Measurements from ENCODE around the gene AIP. TPM values are rescaled to one million over a fixed set of nuclear protein-coding genes. Genes with fewer than 3 reads are reported as not detected.

Gene AIP
- total and polyA plus RNA-seq, 2 donors (not counting 3 experiments of a cell fraction or from before 2014, with no cell fraction given) = 46.3 to 114 TPM

DNA sequence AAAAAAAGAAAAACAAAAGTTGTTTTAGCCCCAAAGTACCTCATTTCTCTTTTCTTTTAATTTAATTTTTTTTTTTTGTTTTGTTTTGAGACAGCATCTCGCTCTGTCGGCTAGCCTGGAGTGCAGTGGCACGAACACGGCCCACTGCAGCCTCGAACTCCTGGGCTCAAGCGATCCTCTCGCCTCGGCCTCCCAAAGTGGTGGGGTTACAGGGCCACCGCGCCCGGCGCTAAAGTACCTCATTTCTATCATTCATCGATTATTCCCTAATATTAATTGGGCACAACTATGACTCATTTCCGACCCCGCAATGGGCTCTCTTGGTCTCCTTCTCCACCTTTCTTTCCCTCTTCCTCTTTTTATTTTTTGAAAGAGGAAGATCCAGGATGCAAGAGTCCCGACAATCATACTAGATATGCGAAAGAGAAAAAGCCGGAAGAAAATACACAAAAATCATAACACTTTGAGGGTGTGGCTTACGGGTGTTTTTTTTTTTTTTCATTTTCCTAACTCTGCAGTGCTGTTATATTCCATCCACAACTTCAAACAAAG is 475 bp upstream of the AIP start:
- H3K9me3 ChIP-seq (replicated peaks; ENCODE audit: control insufficient read depth, insufficient read depth, low read length) = no peaks in the 10 kb centered on the region
- H3K27ac ChIP-seq (ENCODE audit: insufficient read depth, low read depth, low read length) = peak overlapping the region; percentile 40
- DNase-seq (ENCODE audit: low read depth, low spot score) (no peak), FAIRE-seq (no peak)
- H3K4me1 ChIP-seq (ENCODE audit: control insufficient read depth, extremely low read depth, insufficient read depth, low read length) = no peaks in the 10 kb centered on the region
- intact Hi-C loops (cut with micrococcal nuclease) (no loop called here), dilution Hi-C loops (cut with MboI; ENCODE audit: extremely low pct_ligation_motif_present, low sequenced_read_pairs) (no loop called here)
- peak overlapping the region; percentile 59 for H2AFZ ChIP-seq (ENCODE audit: low read depth, low read length)
- no peaks in the 10 kb centered on the region for H3K79me2 ChIP-seq (ENCODE audit: control insufficient read depth, insufficient read depth, low read length)
- H3K36me3 ChIP-seq (ENCODE audit: control insufficient read depth in 2 of 2, extremely low read depth in 1 of 2, insufficient read depth in 2 of 2, low read length in 2 of 2) = peaks cover 0 to 1% of the 10 kb centered on the region in 2 experiments
- POLR2A ChIA-PET = interaction anchor here (0.9 kb wide), 1 partner anchor 81 kb away, joined by 3 read pairs; the partner anchor contains the start of gene PPP1CA
- no peaks in the 10 kb centered on the region for H3K9me1 ChIP-seq (replicated peaks; ENCODE audit: control insufficient read depth, extremely low read depth, insufficient read depth, low read length)
- peak overlapping the region; percentile 66 for H3K9ac ChIP-seq (replicated peaks; ENCODE audit: extremely low read depth, insufficient read depth, low read length)
- H3K27me3 ChIP-seq (ENCODE audit: control insufficient read depth in 2 of 2, insufficient read depth in 2 of 2, low read length in 2 of 2) = no peaks in the 10 kb centered on the region
- H4K20me1 ChIP-seq (replicated peaks; ENCODE audit: control insufficient read depth, extremely low read depth, insufficient read depth, low read length) = no peaks in the 10 kb centered on the region
- TF ChIP-seq MYC (IDR thresholded peaks at IDR 0.05; ENCODE audit: low read depth, low read length) = no peak
- no peak for TF ChIP-seq EZH2 (IDR thresholded peaks at IDR 0.05; ENCODE audit: borderline replicate concordance, low read depth, low read length, severe bottlenecking)
- TF ChIP-seq POLR2A (IDR thresholded peaks at IDR 0.05; ENCODE audit: low read depth, low read length) = no peak
- TF ChIP-seq POLR2AphosphoS5 (IDR thresholded peaks at IDR 0.05; ENCODE audit: insufficient read depth, low read depth, low read length) = no peak
- TF ChIP-seq FOS (IDR thresholded peaks at IDR 0.05; ENCODE audit: borderline replicate concordance, insufficient read depth, low read length) = no peak
- TF ChIP-seq, protein P1, sequence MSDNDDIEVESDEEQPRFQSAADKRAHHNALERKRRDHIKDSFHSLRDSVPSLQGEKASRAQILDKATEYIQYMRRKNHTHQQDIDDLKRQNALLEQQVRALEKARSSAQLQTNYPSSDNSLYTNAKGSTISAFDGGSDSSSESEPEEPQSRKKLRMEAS (IDR thresholded peaks at IDR 0.05; ENCODE audit: insufficient read depth, insufficient read length) = no peak
- no peak for TF ChIP-seq JUN (IDR thresholded peaks at IDR 0.05; ENCODE audit: borderline replicate concordance, insufficient read depth, insufficient read length, low read depth)
- peak overlapping the region; percentile 84 for H3K4me2 ChIP-seq (ENCODE audit: insufficient read depth, low read length)
- BruUV-seq (replicated peaks) = TSS peak; percentile 90
- CTCF ChIA-PET = interaction anchor here (0.7 to 1.2 kb wide), 4 partner anchors 10 to 81 kb away, joined by 3 to 11 read pairs (median 4); partner anchors contain the start of genes GPR152 and PPP1CA
- peak overlapping the region; percentile 29 to 72 (median 46) for H3K4me3 ChIP-seq (replicated peaks in 1 of 3; ENCODE audit: insufficient read depth in 1 of 3, low read depth in 1 of 3, low read length in 3 of 3)

Data from endothelial cell of umbilical vein (primary cell).